ENCODE results near the gene RAPGEF1. TPM values are rescaled to one million over a fixed set of nuclear protein-coding genes. Genes with fewer than 3 reads are reported as not detected.

The RAPGEF1 gene
- total RNA-seq, 1 donor from 2014 or later = 33.3 TPM

DNA sequence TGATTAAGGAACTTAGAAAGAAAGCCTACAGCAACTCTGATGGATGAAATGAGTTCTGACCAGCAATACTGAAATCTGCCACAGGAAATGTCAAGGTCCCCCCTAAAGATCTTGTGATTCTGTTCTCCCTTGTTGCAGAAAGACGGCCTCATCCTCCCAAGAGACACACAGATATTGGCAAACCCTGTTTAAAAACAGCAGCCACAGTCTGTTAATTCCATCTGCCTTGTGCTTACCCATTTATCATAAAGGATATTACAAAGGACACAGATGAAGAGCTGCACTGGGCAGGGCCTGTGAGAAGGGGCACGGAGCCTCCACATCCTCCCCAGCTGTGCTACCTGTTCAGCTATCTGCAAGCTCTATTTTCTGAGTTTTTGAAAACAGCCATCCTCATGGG, 15.2 kb downstream of the RAPGEF1 start:
- peaks cover 25% of the 10 kb centered on the region for H4K20me1 ChIP-seq (ENCODE audit: low read depth)
- Mint-ChIP-seq H3K4me1 (peaks cover 15% of the 10 kb centered on the region), H3K27ac (no peak overlapping the region), H3K9me3 (peaks cover 20% of the 10 kb centered on the region), H3K27me3 (ENCODE audit: insufficient read depth, low read depth) (no peaks in the 10 kb centered on the region), H3K4me3 (no peak overlapping the region), H3K36me3 (peaks cover 23% of the 10 kb centered on the region)
- H3K9me3 ChIP-seq (ENCODE audit: low read depth) = no peaks in the 10 kb centered on the region
- no peaks in the 10 kb centered on the region for H3F3A ChIP-seq (ENCODE audit: low read depth)
- H2AFZ ChIP-seq (replicated peaks) = no peak overlapping the region
- DNase-seq (ENCODE audit: low spot score) = no peak
- no peak for TF ChIP-seq EZH2phosphoT487 (IDR thresholded peaks at IDR 0.05)
- TF ChIP-seq, protein P1, sequence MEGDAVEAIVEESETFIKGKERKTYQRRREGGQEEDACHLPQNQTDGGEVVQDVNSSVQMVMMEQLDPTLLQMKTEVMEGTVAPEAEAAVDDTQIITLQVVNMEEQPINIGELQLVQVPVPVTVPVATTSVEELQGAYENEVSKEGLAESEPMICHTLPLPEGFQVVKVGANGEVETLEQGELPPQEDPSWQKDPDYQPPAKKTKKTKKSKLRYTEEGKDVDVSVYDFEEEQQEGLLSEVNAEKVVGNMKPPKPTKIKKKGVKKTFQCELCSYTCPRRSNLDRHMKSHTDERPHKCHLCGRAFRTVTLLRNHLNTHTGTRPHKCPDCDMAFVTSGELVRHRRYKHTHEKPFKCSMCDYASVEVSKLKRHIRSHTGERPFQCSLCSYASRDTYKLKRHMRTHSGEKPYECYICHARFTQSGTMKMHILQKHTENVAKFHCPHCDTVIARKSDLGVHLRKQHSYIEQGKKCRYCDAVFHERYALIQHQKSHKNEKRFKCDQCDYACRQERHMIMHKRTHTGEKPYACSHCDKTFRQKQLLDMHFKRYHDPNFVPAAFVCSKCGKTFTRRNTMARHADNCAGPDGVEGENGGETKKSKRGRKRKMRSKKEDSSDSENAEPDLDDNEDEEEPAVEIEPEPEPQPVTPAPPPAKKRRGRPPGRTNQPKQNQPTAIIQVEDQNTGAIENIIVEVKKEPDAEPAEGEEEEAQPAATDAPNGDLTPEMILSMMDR (IDR thresholded peaks at IDR 0.05) = no peak
- TF ChIP-seq EZH2 (IDR thresholded peaks at IDR 0.05) = no peak
- H3K4me2 ChIP-seq = no peak overlapping the region
- H3K36me3 ChIP-seq = no peaks in the 10 kb centered on the region
- peaks cover 57% of the 10 kb centered on the region for H3K79me2 ChIP-seq (ENCODE audit: low read depth)
- H3K27me3 ChIP-seq = no peaks in the 10 kb centered on the region
- H3K4me3 ChIP-seq = no peak overlapping the region
- peaks cover 12% of the 10 kb centered on the region for H3K4me1 ChIP-seq
- no peak overlapping the region for H3K27ac ChIP-seq
- H3K9ac ChIP-seq = no peak overlapping the region

DNA sequence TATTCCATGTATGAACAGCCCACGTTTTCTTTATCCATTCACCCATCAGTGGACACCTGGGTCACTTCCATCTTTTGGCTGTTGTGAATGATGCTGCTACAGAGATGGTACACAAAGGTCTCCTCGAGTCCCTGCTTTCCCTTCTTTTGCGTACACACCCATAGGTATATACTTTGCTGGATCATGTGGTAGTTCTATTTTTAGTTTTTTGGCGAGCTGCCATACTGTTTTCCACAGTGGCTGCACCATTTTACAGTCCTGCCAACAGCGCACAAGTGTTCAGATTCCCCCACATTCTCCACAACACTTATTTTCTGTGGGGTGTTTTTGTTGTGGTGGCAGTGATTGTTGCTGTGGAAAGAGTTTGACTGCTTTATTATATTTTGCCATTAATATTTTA, 16.2 kb downstream of the RAPGEF1 start:
- H3K4me2 ChIP-seq = no peak overlapping the region
- Mint-ChIP-seq H3K36me3 (peaks cover 23% of the 10 kb centered on the region), H3K4me3 (no peak overlapping the region), H3K27me3 (ENCODE audit: insufficient read depth, low read depth) (no peaks in the 10 kb centered on the region), H3K27ac (no peak overlapping the region), H3K4me1 (peaks cover 10% of the 10 kb centered on the region), H3K9me3 (peaks cover 20% of the 10 kb centered on the region)
- H3K4me1 ChIP-seq = peaks cover 9% of the 10 kb centered on the region
- no peak overlapping the region for H3K27ac ChIP-seq
- H3K9me3 ChIP-seq (ENCODE audit: low read depth) = no peaks in the 10 kb centered on the region
- no peak for TF ChIP-seq EZH2 (IDR thresholded peaks at IDR 0.05)
- TF ChIP-seq, protein P1 (IDR thresholded peaks at IDR 0.05) = no peak
- no peak for TF ChIP-seq EZH2phosphoT487 (IDR thresholded peaks at IDR 0.05)
- no peak for DNase-seq (ENCODE audit: low spot score)
- H3K27me3 ChIP-seq = no peaks in the 10 kb centered on the region
- H2AFZ ChIP-seq (replicated peaks) = no peak overlapping the region
- no peaks in the 10 kb centered on the region for H3K36me3 ChIP-seq
- H4K20me1 ChIP-seq (ENCODE audit: low read depth) = peaks cover 16% of the 10 kb centered on the region
- H3K9ac ChIP-seq = no peak overlapping the region
- H3F3A ChIP-seq (ENCODE audit: low read depth) = no peaks in the 10 kb centered on the region
- H3K4me3 ChIP-seq = no peak overlapping the region
- peaks cover 49% of the 10 kb centered on the region for H3K79me2 ChIP-seq (ENCODE audit: low read depth)

GRCh38 chr9:131722255-131722654, 17.6 kb downstream of the RAPGEF1 start:
- DNase-seq (ENCODE audit: low spot score) = no peak
- Histone ChIP-seq H3K4me1 (no peaks in the 10 kb centered on the region), H3K4me2 (no peak overlapping the region), H3K27ac (no peak overlapping the region), H3F3A (ENCODE audit: low read depth) (no peaks in the 10 kb centered on the region), H4K20me1 (ENCODE audit: low read depth) (peaks cover 8% of the 10 kb centered on the region), H3K9ac (no peak overlapping the region), H3K79me2 (ENCODE audit: low read depth) (peaks cover 35% of the 10 kb centered on the region), H3K4me3 (no peak overlapping the region), H2AFZ (replicated peaks) (no peak overlapping the region), H3K9me3 (ENCODE audit: low read depth) (no peaks in the 10 kb centered on the region), H3K36me3 (no peaks in the 10 kb centered on the region), H3K27me3 (no peaks in the 10 kb centered on the region)
- H3K27me3 Mint-ChIP-seq (ENCODE audit: insufficient read depth, low read depth) = no peaks in the 10 kb centered on the region
- TF ChIP-seq, protein P1 (IDR thresholded peaks at IDR 0.05) = no peak
- TF ChIP-seq EZH2 (IDR thresholded peaks at IDR 0.05) (no peak), EZH2phosphoT487 (IDR thresholded peaks at IDR 0.05) (no peak)
- no peak overlapping the region for H3K4me3 Mint-ChIP-seq
- peaks cover 18% of the 10 kb centered on the region for H3K9me3 Mint-ChIP-seq
- H3K36me3 Mint-ChIP-seq = peaks cover 24% of the 10 kb centered on the region
- no peak overlapping the region for H3K27ac Mint-ChIP-seq
- H3K4me1 Mint-ChIP-seq = no peaks in the 10 kb centered on the region
